T-cell (primary cell): ENCODE results near the gene SPDL1. TPM values are rescaled to one million over a fixed set of nuclear protein-coding genes. Genes with fewer than 3 reads are reported as not detected.

Experiments used
- ATAC-seq, 4 experiments: fragments of 200-7000 bp in 3 of 4; fragments of 150-1000 bp in 1 of 4; cut with Tn5 transposase; replicated peaks in 1 of 4; 1 replicate in 3 of 4; 2 replicates in 1 of 4; pipeline ENCODE4 v1.10.0; 2021; ENCODE audit warnings: moderate library complexity in 3 of 4, mild to moderate bottlenecking in 2 of 4, moderate number of reproducible peaks in 1 of 4
- CTCF ChIA-PET, 2 donors: fragments of 300-600 bp; sonication (Branson Sonifier 250); formaldehyde crosslinking; loops; one replicate each; lab custom pipeline; 2022; ENCODE audit warnings: antibody characterized with exemption in 2 of 2; lab: Charles Lee
- POLR2A ChIA-PET, 2 donors: fragments of 300-600 bp; sonication (Branson Sonifier 250); formaldehyde crosslinking; loops; one replicate each; lab custom pipeline; 2022; ENCODE audit warnings: antibody characterized with exemption in 2 of 2; lab: Charles Lee
- DNase-seq, 35 experiments: peaks; one replicate each; pipeline versions ENCODE4 v3.0.0 to v3.0.0-alpha.2; 2013 to 2023
- H3K27ac ChIP-seq: one replicate; pipeline ENCODE4 v1.5.1; 2013; ENCODE audit warnings: low read length
- H3K27me3 ChIP-seq, 2 experiments: replicated peaks in 1 of 2; 1 replicate in 1 of 2; 2 replicates in 1 of 2; pipeline versions ENCODE4 v1.6.1 to v1.7.0; 2013; ENCODE audit warnings: low read length in 1 of 2, mixed read lengths in 1 of 2; ENCODE audit not compliant: control insufficient read depth in 2 of 2, insufficient read depth in 2 of 2; ENCODE audit errors: extremely low read depth in 1 of 2
- H3K36me3 ChIP-seq, 2 donors: 1 replicate in 1 of 2; 2 replicates in 1 of 2; pipeline versions ENCODE4 v1.6.1 to v1.7.0; 2013; ENCODE audit warnings: low read length in 1 of 2; ENCODE audit not compliant: control insufficient read depth in 2 of 2, insufficient read depth in 1 of 2; ENCODE audit errors: extremely low read depth in 1 of 2
- H3K4me1 ChIP-seq, 2 experiments: 1 replicate in 1 of 2; 2 replicates in 1 of 2; pipeline versions ENCODE4 v1.6.1 to v1.7.0; 2013; ENCODE audit warnings: low read length in 2 of 2, mixed read lengths in 1 of 2; ENCODE audit not compliant: insufficient read depth in 2 of 2, control insufficient read depth in 1 of 2; ENCODE audit errors: extremely low read depth in 1 of 2
- H3K4me3 ChIP-seq, 2 donors: 1 replicate in 1 of 2; 2 replicates in 1 of 2; pipeline versions ENCODE4 v1.5.1 to v1.7.0; 2013; ENCODE audit warnings: mild to moderate bottlenecking in 2 of 2, low read length in 1 of 2, moderate library complexity in 1 of 2; ENCODE audit not compliant: control insufficient read depth in 1 of 2; ENCODE audit errors: extremely low read depth in 1 of 2
- H3K9me3 ChIP-seq: 2 replicates; pipeline ENCODE4 v1.7.0; 2013
- H3K27ac Mint-ChIP-seq, 2 donors: one replicate each; pipeline ENCODE4 v1.8.0; 2020 to 2021; ENCODE audit warnings: mild to moderate bottlenecking in 2 of 2, mixed read lengths in 2 of 2
- H3K27me3 Mint-ChIP-seq, 2 donors: one replicate each; pipeline ENCODE4 v1.8.0; 2021 to 2022; ENCODE audit warnings: mixed read lengths in 2 of 2
- H3K36me3 Mint-ChIP-seq: one replicate; pipeline ENCODE4 v1.8.0; 2021; ENCODE audit warnings: mixed read lengths
- H3K4me1 Mint-ChIP-seq, 3 donors: one replicate each; pipeline ENCODE4 v1.8.0; 2020 to 2022; ENCODE audit warnings: mixed read lengths in 3 of 3, mild to moderate bottlenecking in 1 of 3
- H3K4me3 Mint-ChIP-seq, 3 donors: one replicate each; pipeline ENCODE4 v1.8.0; 2020 to 2022; ENCODE audit warnings: mild to moderate bottlenecking in 3 of 3, mixed read lengths in 3 of 3, moderate library complexity in 3 of 3
- H3K9me3 Mint-ChIP-seq, 3 donors: one replicate each; pipeline ENCODE4 v1.8.0; 2020 to 2022; ENCODE audit warnings: mixed read lengths in 3 of 3
- WGBS: methylation state at CpG from one replicate; pipeline ENCODE4 v1.1.5; 2013; ENCODE audit warnings: missing lambda C conversion rate; ENCODE audit not compliant: insufficient coverage; 5-methylcytosine and 5-hydroxymethylcytosine counted together
- total RNA-seq, 35 experiments: library from RNA in 6 of 35; stranded (reverse) in 6 of 35; fragments of 120-200 nt in 1 of 35; gene quantifications; one replicate each; pipeline versions ENCODE4 v1.2.1 to v1.2.4 and lab custom pipeline; 2013 to 2026

Gene SPDL1
- total RNA-seq, 5 donors from 2014 or later (not counting 1 experiment from before 2014, with no cell fraction given) = 3.2 to 13.8 (median 11.9) TPM

GRCh38 chr5:169634606-169635005 is 51.0 kb downstream of the SPDL1 start:
- Histone ChIP-seq H3K27ac (no peak overlapping the region), H3K4me3 (no peak overlapping the region), H3K9me3 (no peaks in the 10 kb centered on the region), H3K27me3 (peaks cover 0 to 3% of the 10 kb centered on the region in 2 experiments), H3K36me3 (peaks cover 5 to 6% of the 10 kb centered on the region in 2 donors), H3K4me1 (peaks cover 7 to 22% of the 10 kb centered on the region in 2 experiments)
- ChIA-PET CTCF (no interaction called here), POLR2A (no interaction called here)
- Mint-ChIP-seq H3K27me3 (peaks cover 0 to 5% of the 10 kb centered on the region in 2 donors), H3K4me1 (peaks cover 27 to 36% (median 28%) of the 10 kb centered on the region in 3 donors), H3K36me3 (peaks cover 18% of the 10 kb centered on the region), H3K4me3 (no peak overlapping the region), H3K9me3 (peaks cover 4 to 11% (median 7%) of the 10 kb centered on the region in 3 donors), H3K27ac (no peak overlapping the region)
- no peak for ATAC-seq
- WGBS = no CpG with 5 or more reads among the region's 1 CpG
- no peak for DNase-seq

GRCh38 chr5:169635936-169636335 is 52.4 kb downstream of the SPDL1 start:
- ATAC-seq (no peak), DNase-seq (no peak)
- H3K9me3 ChIP-seq = no peaks in the 10 kb centered on the region
- Mint-ChIP-seq H3K4me1 (peaks cover 40 to 44% (median 41%) of the 10 kb centered on the region in 3 donors), H3K27ac (peak overlapping the region in 1 of 2 donors; percentile 36), H3K27me3 (peaks cover 0 to 3% of the 10 kb centered on the region in 2 donors), H3K9me3 (peaks cover 4 to 12% (median 7%) of the 10 kb centered on the region in 3 donors), H3K36me3 (peaks cover 27% of the 10 kb centered on the region), H3K4me3 (peak overlapping the region; percentile 90 to 96 (median 90))
- WGBS = no CpG with 5 or more reads among the region's 1 CpG
- H3K27ac ChIP-seq = no peak overlapping the region
- H3K36me3 ChIP-seq = peaks cover 8 to 14% of the 10 kb centered on the region in 2 donors
- H3K4me1 ChIP-seq = peaks cover 7 to 28% of the 10 kb centered on the region in 2 experiments
- H3K4me3 ChIP-seq = no peak overlapping the region
- ChIA-PET POLR2A (no interaction called here), CTCF (no interaction called here)
- peaks cover 0 to 3% of the 10 kb centered on the region in 2 experiments for H3K27me3 ChIP-seq

GRCh38 chr5:169636477-169637084 is 53.0 kb downstream of the SPDL1 start:
- peaks cover 27% of the 10 kb centered on the region for H3K36me3 Mint-ChIP-seq
- peak overlapping the region; percentile 85 to 89 for H3K4me3 ChIP-seq
- no peaks in the 10 kb centered on the region for H3K9me3 ChIP-seq
- peaks cover 4 to 12% (median 7%) of the 10 kb centered on the region in 3 donors for H3K9me3 Mint-ChIP-seq
- H3K27me3 Mint-ChIP-seq = peaks cover 0 to 3% of the 10 kb centered on the region in 2 donors
- no peaks in the 10 kb centered on the region for H3K27me3 ChIP-seq
- H3K4me1 Mint-ChIP-seq = peaks cover 47 to 51% (median 48%) of the 10 kb centered on the region in 3 donors
- ATAC-seq (no peak), DNase-seq (no peak)
- peaks cover 7 to 34% of the 10 kb centered on the region in 2 experiments for H3K4me1 ChIP-seq
- peak overlapping the region; percentile 90 to 95 for H3K27ac Mint-ChIP-seq
- WGBS = 57% methylated on average over 21 of the region's 23 CpGs
- POLR2A ChIA-PET = no interaction called here
- CTCF ChIA-PET = no interaction called here
- H3K27ac ChIP-seq = peak overlapping the region; percentile 60
- H3K36me3 ChIP-seq = peaks cover 12 to 20% of the 10 kb centered on the region in 2 donors
- H3K4me3 Mint-ChIP-seq = peak overlapping the region; percentile 90 to 96 (median 90)

- H3K36me3 Mint-ChIP-seq = peaks cover 30% of the 10 kb centered on the region
- peaks cover 52 to 56% (median 53%) of the 10 kb centered on the region in 3 donors for H3K4me1 Mint-ChIP-seq
- peak within 1 kb of the TSS; percentile 90 to 96 (median 90) for H3K4me3 Mint-ChIP-seq
- H3K27me3 Mint-ChIP-seq = no peaks in the 10 kb centered on the region
- no peaks in the 10 kb centered on the region for H3K9me3 ChIP-seq
- H3K27ac Mint-ChIP-seq = peak within 1 kb of the TSS; percentile 90 to 95
- peaks cover 15 to 24% of the 10 kb centered on the region in 2 donors for H3K36me3 ChIP-seq
- no peaks in the 10 kb centered on the region for H3K27me3 ChIP-seq
- DNase-seq (peak; percentile 43 to 79 (median 59)), ATAC-seq (peak; percentile 82 to 86 (median 83))
- ChIA-PET CTCF (interaction anchor here in 1 of 2 donors (0.8 to 1.3 kb wide), 2 partner anchors 53 to 55 kb away, joined by 3 to 14 read pairs; partner anchors contain the start of gene SPDL1), POLR2A (interaction anchor here in 1 of 2 donors (1.0 kb wide), 1 partner anchor 53 kb away, joined by 6 read pairs; the partner anchor contains the start of gene SPDL1)
- H3K4me1 ChIP-seq = peaks cover 7 to 39% of the 10 kb centered on the region in 2 experiments
- WGBS = 0% methylated on average over 42 of the region's 42 CpGs
- H3K27ac ChIP-seq = peak within 1 kb of the TSS; percentile 87
- peak within 1 kb of the TSS; percentile 85 to 89 for H3K4me3 ChIP-seq
- peaks cover 4 to 12% (median 7%) of the 10 kb centered on the region in 3 donors for H3K9me3 Mint-ChIP-seq
These were observed 53.5 kb downstream of the SPDL1 start, which contains the start of gene DOCK2 for GRCh38 chr5:169637085-169637548. Gene DOCK2 (plus strand): TSS chr5:169637275. CDS start chr5:169637327, 52 bp downstream.

- WGBS = 0% methylated on average over 13 of the region's 18 CpGs
- Histone ChIP-seq H3K9me3 (no peaks in the 10 kb centered on the region), H3K4me1 (peaks cover 7 to 39% of the 10 kb centered on the region in 2 experiments), H3K4me3 (peak overlapping the region; percentile 85 to 89), H3K36me3 (peaks cover 15 to 25% of the 10 kb centered on the region in 2 donors), H3K27me3 (no peaks in the 10 kb centered on the region), H3K27ac (peak overlapping the region; percentile 87)
- Mint-ChIP-seq H3K4me1 (peaks cover 56 to 60% (median 58%) of the 10 kb centered on the region in 3 donors), H3K4me3 (peak overlapping the region; percentile 89 to 96 (median 90)), H3K36me3 (peaks cover 33% of the 10 kb centered on the region), H3K27me3 (no peaks in the 10 kb centered on the region), H3K27ac (peak overlapping the region; percentile 90 to 92), H3K9me3 (peaks cover 4 to 12% (median 7%) of the 10 kb centered on the region in 3 donors)
- peak; percentile 80 to 83 (median 81) for ATAC-seq
- ChIA-PET CTCF (interaction anchor here in 1 of 2 donors (0.8 to 1.3 kb wide), 2 partner anchors 54 to 55 kb away, joined by 3 to 14 read pairs; partner anchors contain the start of gene SPDL1), POLR2A (interaction anchor here (1.0 kb wide), 2 partner anchors 11 to 54 kb away, joined by 3 to 6 read pairs; partner anchors contain the start of gene SPDL1 (in 1 of the 2))
- peak; percentile 49 to 83 (median 72) for DNase-seq
These were observed 54.1 kb downstream of the SPDL1 start for GRCh38 chr5:169637549-169638121.

GRCh38 chr5:169641253-169641652 is 57.7 kb downstream of the SPDL1 start:
- peak overlapping the region in 1 of 3 donors; percentile 49 for H3K4me3 Mint-ChIP-seq
- H3K9me3 Mint-ChIP-seq = peaks cover 4 to 7% (median 4%) of the 10 kb centered on the region in 3 donors
- POLR2A ChIA-PET = no interaction called here

More at GRCh38 chr5:169641253-169641652, 57.7 kb downstream of the SPDL1 start:
- Mint-ChIP-seq H3K36me3 (peaks cover 55% of the 10 kb centered on the region), H3K27me3 (no peaks in the 10 kb centered on the region), H3K4me1 (peaks cover 84 to 88% (median 84%) of the 10 kb centered on the region in 3 donors), H3K27ac (peak overlapping the region in 1 of 2 donors; percentile 55)
- peaks cover 15 to 25% of the 10 kb centered on the region in 2 donors for H3K36me3 ChIP-seq
- H3K27ac ChIP-seq = no peak overlapping the region
- CTCF ChIA-PET = no interaction called here
- no peak for DNase-seq
- H3K4me3 ChIP-seq = no peak overlapping the region
- no peaks in the 10 kb centered on the region for H3K27me3 ChIP-seq
- 91% methylated on average over 5 of the region's 6 CpGs for WGBS
- peaks cover 7 to 48% of the 10 kb centered on the region in 2 experiments for H3K4me1 ChIP-seq
- no peaks in the 10 kb centered on the region for H3K9me3 ChIP-seq
- ATAC-seq = no peak
